T47D (cell line): ENCODE measurements around the gene RETREG1.

Experiments
- DNase-seq, 2 experiments: peaks; one replicate each; pipeline versions ENCODE4 v3.0.0 to v3.0.0-alpha.2; 2011 to 2012; ENCODE audit warnings: low read depth in 1 of 2, low spot score in 1 of 2
- JUND ChIP-seq: IDR thresholded peaks from 2 replicates; pipeline ENCODE4 v1.6.1; 2012; ENCODE audit warnings: low read depth
- in situ Hi-C: cut with HindIII; loops from 2 replicates; pipeline ENCODE4 v1.10.0; 2016; ENCODE audit warnings: low sequenced_read_pairs, low pct_unique_long_range_greater_than_20kb

The RETREG1 gene

DNA sequence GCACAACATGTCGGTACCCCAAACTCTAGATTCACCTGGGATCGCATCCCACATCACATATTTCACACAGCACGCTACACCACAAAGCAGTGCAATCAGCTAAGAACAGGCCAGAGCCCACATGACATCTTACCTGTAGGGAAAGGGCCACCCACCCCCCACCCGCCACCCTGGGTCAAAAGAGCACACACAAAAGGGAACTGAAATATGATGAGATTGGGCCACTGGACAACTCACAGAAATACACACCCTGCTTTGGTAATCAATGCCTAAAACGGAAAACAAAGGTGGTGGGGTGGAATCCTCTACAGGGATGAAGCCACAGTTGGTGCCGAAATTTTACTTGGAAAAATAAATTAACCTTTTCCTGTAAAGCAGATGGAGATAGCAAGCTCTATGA lies 13.1 kb downstream of the RETREG1 start:
- no peak for TF ChIP-seq JUND
- no peak for DNase-seq
- in situ Hi-C loops = no loop called here

DNA sequence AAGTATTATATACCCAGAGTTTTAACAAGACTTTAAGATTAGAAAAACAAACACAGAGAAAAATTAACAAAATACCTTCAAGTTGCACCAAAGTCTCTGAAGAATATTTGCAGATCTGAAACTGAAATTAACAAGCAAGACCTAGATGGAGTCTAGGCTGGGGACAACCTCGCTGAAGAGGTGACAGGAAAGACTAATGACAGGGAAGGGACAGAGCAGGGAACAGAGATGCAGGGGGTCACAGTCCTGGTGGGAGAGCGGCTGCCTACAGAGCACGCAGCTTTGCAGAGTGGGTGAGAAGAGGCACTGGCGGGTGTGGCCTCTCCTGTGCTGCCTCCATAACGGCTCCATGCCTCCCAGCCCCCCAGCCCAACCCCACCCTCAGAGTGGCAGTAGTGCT lies 13.5 kb downstream of the RETREG1 start:
- TF ChIP-seq JUND = no peak
- in situ Hi-C loops = no loop called here

DNA sequence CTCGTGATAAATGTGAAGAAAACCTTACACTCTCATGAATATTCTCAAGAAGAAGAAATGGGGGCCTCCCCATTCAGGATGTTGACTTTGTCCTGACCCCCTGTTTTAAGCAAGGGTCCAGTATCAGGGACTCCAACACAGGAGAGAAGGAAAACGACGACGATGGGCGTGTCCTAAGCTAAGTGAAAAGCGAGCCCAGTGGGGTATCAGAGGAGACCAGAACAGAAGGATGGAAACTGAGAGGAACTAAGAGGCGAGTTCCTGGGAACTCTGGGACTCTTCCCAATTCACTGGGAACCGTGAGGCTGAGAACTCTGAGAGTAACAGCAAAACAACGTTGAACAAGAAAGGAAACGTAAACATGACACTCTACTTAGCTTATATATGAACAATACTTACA lies 14.6 kb downstream of the RETREG1 start:
- TF ChIP-seq JUND = no peak
- in situ Hi-C loops = no loop called here
- DNase-seq = no peak

More for the DNA sequence above, 13.5 kb downstream of the RETREG1 start:
- no peak for DNase-seq

DNA sequence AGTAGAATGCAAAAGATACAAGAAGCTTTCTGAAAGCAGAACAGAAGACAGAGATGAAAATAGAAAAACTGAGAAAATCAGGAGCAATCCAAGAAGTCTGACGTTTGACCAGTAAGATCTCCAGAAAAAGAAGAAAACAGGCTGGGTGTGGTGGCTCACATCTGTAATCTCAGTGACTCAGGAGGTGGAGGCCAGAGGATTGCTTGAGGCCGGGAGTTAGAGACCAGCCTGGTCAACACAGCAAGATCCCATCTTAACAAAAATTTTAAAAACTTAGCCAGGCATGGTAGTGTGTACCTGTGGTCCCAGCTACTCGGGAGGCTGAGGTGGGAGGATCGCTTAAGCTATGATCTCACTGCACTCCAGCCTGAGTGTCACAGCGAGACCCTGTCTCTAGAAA lies 15.9 kb downstream of the RETREG1 start:
- in situ Hi-C loops = no loop called here
- no peak for DNase-seq
- no peak for TF ChIP-seq JUND

DNA sequence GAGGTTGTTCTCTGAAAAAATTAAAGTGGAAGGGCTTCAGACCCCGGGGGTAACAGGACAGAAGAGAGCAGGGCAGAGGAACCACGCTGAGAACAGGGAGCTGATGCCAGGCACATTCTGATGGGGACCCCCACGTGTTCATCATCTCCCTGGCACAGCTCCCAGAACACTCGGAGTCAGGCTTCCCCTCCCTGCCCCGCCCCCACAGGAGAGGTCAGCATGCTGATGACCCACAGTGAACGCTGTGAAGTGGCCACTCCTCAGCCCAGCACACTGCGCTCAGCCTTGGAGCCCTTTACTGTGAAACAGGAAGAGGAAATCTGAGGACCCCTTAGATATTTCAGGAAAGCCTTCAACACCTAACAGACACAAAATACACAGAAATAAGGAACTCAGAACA lies 16.4 kb downstream of the RETREG1 start:
- DNase-seq = no peak
- in situ Hi-C loops = no loop called here
- TF ChIP-seq JUND = no peak

DNA sequence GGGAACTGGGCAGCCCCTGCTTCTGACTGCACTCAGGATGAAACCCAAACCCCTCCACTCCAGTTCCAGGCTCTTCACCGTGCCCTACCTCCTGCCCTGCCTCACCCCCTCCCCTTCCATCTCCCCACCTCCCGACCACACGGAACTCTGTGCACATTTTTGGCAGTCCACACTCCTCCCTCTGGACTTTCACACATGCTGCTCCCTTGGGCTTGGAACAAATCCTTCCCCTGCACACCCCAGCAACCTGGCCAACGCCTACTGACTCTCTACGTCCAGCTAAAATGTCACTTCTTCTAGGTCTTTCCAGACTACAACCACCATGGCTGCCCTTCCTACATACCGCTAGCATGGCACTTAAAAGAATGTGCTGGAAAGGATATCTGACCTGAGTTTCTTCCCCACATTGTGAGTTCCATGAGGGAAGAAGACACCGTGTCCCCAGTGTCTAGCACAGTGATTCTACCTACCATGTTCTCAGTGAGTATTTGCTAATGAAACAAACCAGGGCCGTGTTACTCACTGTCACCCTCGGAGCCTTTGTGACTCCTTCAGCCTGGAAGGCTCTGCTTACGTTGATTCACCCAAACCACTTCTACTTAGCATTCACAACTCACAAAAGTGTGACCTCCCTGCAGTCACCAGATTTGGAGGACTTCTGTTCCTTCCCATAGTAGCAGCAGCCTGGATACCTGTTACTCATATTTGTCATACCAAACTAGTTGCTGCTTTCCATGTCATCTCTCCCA lies 18.7 kb downstream of the RETREG1 start:
- in situ Hi-C loops = no loop called here
- no peak for TF ChIP-seq JUND
- no peak for DNase-seq

DNA sequence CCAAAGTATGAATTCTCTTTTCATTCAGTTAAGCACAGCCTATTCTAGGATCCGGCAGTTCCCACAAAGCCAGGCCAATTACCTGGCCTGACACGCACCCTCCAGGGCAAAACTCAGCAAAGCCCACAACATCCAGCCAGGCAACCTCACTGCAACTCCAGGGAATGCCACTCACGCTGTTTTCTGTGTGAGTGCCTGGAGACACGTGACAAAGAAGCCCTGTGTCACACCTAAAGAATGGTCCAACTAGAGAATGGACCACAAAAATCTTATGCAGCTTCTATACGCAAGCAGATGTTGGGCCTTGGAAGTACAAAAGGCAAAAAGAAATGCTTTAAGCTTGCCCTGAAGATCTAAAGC lies 20.2 kb downstream of the RETREG1 start:
- TF ChIP-seq JUND = no peak
- in situ Hi-C loops = no loop called here
- no peak for DNase-seq

DNA sequence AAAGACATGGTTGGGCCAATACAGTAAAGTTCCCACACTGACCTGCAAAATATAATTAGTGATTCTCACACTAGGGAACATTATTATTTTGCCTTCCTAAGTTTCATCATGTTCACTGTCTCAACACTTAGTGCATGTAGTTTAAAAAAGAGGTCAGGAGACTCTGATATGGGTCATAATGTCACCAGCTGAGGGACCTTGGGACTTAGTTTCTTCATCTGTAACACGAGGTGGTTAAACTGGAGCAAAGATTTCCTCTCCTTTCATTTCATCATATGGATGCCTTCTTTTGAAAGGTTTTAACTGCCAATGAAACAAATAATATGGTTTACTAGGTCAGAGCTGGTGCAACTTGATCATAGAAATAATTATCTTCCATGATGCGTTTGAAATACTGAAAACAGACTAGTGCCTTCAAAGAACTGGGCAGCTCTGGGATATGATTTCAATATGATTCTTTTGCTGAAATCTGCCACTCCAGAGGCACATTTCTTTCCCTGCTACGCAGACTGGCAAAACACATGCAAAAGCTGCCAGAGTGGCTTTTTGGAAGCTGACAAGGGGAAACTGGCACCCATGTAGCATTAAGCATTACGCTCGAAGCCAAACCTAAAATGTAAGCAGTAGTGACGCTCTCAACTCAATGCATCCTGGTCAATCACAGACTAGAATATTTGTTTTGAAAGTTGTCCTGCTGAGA lies 20.8 kb downstream of the RETREG1 start:
- in situ Hi-C loops = no loop called here
- TF ChIP-seq JUND = no peak
- DNase-seq = no peak

DNA sequence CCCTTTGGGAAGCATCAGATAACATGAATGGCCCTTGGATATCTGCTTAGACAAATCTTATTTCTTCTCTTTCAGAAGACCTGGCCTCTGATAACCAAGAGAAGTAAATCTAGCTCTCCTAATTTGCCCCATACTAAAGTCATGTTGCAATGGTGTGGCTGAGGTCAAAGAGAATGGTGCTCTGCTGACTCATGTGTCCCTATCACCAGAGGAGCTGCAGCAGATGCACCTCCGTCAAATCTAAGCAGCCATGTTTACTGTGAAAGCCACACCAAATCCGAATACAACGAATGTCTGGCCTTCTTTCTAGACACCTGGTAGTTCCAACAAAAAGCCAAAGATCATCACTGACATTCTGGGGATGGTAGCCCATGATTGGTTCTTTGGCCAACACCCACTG lies 23.2 kb downstream of the RETREG1 start:
- TF ChIP-seq JUND = no peak
- no peak for DNase-seq
- in situ Hi-C loops = no loop called here

DNA sequence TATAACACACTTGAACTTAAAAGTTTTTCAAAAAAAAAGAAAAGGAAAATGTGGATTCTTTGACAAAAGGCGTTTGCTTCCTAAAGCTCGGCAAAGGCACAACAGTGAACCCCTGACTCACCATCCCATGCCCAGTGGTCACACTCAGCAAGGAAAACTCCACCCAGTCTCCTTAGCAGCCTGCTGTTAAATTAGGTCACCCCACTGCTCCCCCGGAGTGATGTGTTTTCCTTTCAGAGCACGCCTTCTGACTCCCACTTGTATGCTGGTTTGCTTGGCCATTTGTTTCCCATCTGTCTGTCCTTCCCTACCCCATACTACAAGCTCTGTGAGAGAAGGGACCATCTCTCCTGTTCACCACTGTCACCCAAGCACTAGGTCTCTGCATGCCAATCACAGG lies 23.8 kb downstream of the RETREG1 start:
- DNase-seq = no peak

DNA sequence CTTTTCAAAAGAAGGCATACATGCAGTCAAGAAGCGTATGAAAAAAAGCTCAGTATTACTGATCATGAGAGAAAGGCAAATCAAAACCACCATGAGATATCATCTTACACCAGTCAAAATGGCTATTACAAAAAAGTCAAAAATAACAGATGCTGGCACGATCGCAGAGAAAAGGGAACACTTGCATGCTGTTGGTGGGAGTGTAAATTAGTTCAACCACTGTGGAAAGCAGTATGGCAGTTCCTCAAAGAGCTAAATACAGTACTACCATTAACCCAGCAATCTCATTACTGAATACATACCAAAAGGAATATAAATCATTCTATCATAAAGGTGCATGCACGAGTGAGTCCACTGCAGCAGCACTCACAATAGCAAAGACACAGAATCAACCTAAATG lies 24.5 kb downstream of the RETREG1 start:
- TF ChIP-seq JUND = no peak
- no peak for DNase-seq
- in situ Hi-C loops = no loop called here

More for the DNA sequence above, 23.8 kb downstream of the RETREG1 start:
- TF ChIP-seq JUND = no peak
- in situ Hi-C loops = no loop called here

DNA sequence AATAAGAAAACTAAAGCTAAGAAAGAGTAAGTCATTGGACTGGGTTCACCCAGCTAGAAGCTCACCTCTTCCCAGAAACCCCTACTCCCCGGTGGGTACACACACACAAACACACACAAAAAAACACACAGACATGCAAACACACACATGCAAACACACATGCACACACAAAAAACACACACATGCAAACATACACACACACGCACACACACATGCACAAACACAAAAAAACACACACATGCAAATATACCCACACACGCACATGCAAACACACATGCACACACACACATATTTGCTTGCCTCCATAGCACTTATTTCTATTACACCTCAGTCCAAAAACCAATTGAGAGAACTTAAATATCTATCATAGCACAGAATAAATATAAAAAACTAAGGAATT lies 26.1 kb downstream of the RETREG1 start:
- TF ChIP-seq JUND = no peak
- no peak for DNase-seq
- in situ Hi-C loops = no loop called here

DNA sequence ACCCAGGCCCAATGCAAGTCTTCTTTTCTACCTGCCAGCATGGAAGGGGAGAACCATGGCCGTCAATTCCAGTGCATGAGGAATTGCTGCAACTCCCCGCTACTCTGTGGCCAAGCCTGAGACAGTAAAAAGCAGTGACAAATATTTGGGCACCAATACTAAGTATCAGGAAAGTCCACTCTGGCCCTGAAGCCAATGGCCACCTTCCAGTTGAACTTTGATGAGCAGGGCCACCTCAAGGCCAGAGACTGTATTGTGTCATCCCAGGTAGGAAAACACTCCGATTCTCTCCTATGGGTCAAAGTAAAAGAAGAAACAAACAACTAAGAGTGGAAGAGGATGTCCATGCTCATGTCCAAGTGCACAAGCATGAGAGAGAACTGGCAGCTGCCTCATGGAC lies 27.1 kb downstream of the RETREG1 start:
- no peak for TF ChIP-seq JUND
- in situ Hi-C loops = no loop called here
- no peak for DNase-seq
